ENCODE measurements around the gene DAB2.

DNA sequence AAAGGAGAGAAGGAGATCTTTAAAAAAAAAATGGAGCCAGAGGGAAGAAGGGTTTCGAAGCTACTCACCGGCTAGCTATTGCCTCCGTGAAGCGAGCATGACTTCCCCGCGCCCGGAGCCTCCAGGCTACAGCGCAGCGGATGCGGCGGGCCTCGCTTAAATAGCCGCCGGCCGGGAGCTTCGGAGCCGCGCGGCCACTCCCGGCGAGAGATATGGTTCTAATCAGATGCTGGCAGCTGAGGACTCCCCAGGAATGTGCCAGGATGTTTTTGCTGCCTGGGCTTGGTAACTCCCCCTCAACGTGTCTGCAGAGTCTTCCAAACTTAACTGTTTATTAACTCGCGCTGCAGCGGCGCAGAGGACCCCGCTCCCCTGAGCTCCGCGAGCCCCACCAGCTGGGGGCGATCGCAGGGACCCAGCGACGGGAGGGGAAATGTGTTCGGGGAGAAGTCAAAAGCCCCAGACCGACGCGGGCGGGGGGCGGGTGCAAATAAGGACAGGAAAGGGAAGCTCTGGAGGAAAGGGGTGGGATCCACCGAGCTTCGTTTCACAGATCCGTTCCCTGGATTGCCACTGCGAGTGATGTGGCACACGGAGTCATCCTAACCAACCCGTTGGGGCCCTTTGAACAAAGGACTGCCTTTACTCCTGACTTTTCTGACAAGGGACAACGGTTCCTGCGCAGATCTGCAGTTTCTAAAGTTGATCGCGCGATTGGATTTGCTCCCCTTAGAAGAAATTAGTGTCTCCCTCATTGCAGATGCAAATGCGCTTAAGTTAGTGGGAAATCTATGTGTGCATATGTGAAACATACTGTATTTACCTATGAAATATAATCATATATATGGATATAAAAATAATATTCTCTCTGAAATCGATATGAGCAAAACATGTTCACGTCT is at the start of gene DAB2:
- TF ChIP-seq POLR2A (IDR thresholded peaks at IDR 0.05), result peak in 1 of 2 donors; percentile 80
- TF ChIP-seq, protein P1, sequence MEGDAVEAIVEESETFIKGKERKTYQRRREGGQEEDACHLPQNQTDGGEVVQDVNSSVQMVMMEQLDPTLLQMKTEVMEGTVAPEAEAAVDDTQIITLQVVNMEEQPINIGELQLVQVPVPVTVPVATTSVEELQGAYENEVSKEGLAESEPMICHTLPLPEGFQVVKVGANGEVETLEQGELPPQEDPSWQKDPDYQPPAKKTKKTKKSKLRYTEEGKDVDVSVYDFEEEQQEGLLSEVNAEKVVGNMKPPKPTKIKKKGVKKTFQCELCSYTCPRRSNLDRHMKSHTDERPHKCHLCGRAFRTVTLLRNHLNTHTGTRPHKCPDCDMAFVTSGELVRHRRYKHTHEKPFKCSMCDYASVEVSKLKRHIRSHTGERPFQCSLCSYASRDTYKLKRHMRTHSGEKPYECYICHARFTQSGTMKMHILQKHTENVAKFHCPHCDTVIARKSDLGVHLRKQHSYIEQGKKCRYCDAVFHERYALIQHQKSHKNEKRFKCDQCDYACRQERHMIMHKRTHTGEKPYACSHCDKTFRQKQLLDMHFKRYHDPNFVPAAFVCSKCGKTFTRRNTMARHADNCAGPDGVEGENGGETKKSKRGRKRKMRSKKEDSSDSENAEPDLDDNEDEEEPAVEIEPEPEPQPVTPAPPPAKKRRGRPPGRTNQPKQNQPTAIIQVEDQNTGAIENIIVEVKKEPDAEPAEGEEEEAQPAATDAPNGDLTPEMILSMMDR (IDR thresholded peaks at IDR 0.05), result no peak

All from lower leg skin (tissue), 3 donors.